ENCODE measurements around the gene TEKT3. TPM values are rescaled to one million over a fixed set of nuclear protein-coding genes. Genes with fewer than 3 reads are reported as not detected.

Gene TEKT3
- total and polyA plus RNA-seq, 2 donors (not counting 3 experiments of a cell fraction or from before 2014, with no cell fraction given) = 0.28 TPM; not detected in 1

- Histone ChIP-seq H3K79me2 (ENCODE audit: control insufficient read depth, insufficient read depth, low read length) (no peaks in the 10 kb centered on the region), H3K27me3 (ENCODE audit: control insufficient read depth in 2 of 2, insufficient read depth in 2 of 2, low read length in 2 of 2) (peaks cover 0 to 5% of the 10 kb centered on the region in 2 experiments), H2AFZ (ENCODE audit: low read depth, low read length) (peak overlapping the region; percentile 27), H3K9me1 (replicated peaks; ENCODE audit: control insufficient read depth, extremely low read depth, insufficient read depth, low read length) (no peaks in the 10 kb centered on the region), H3K27ac (ENCODE audit: insufficient read depth, low read depth, low read length) (no peak overlapping the region), H3K4me1 (ENCODE audit: control insufficient read depth, extremely low read depth, insufficient read depth, low read length) (peaks cover 5% of the 10 kb centered on the region), H3K36me3 (ENCODE audit: control insufficient read depth in 2 of 2, extremely low read depth in 1 of 2, insufficient read depth in 2 of 2, low read length in 2 of 2) (no peaks in the 10 kb centered on the region), H4K20me1 (replicated peaks; ENCODE audit: control insufficient read depth, extremely low read depth, insufficient read depth, low read length) (no peaks in the 10 kb centered on the region), H3K9me3 (replicated peaks; ENCODE audit: control insufficient read depth, insufficient read depth, low read length) (no peaks in the 10 kb centered on the region), H3K9ac (replicated peaks; ENCODE audit: extremely low read depth, insufficient read depth, low read length) (no peak overlapping the region), H3K4me3 (replicated peaks in 1 of 3; ENCODE audit: insufficient read depth in 1 of 3, low read depth in 1 of 3, low read length in 3 of 3) (no peak overlapping the region), H3K4me2 (ENCODE audit: insufficient read depth, low read length) (peak overlapping the region; percentile 2)
- ChIA-PET CTCF (interaction anchor here (1.0 to 1.9 kb wide), 5 partner anchors 27 to 213 kb away, joined by 3 to 6 read pairs (median 4); no protein-coding TSS in a partner anchor), POLR2A (no interaction called here)
- no TSS peak for BruUV-seq (replicated peaks)
- intact Hi-C loops (cut with micrococcal nuclease) = no loop called here
- FAIRE-seq (no peak), DNase-seq (ENCODE audit: low read depth, low spot score) (peak; percentile 83)
- dilution Hi-C loops (cut with MboI; ENCODE audit: extremely low pct_ligation_motif_present, low sequenced_read_pairs) = no loop called here
- no peak for TF ChIP-seq POLR2A (IDR thresholded peaks at IDR 0.05; ENCODE audit: low read depth, low read length)
- no peak for TF ChIP-seq MAX (IDR thresholded peaks at IDR 0.05; ENCODE audit: insufficient read depth, insufficient read length)
- TF ChIP-seq JUN (IDR thresholded peaks at IDR 0.05; ENCODE audit: borderline replicate concordance, insufficient read depth, insufficient read length, low read depth) = peak; percentile 65
- no peak for TF ChIP-seq POLR2AphosphoS5 (IDR thresholded peaks at IDR 0.05; ENCODE audit: insufficient read depth, low read depth, low read length)
- TF ChIP-seq GATA2 (IDR thresholded peaks at IDR 0.05; ENCODE audit: insufficient read depth, insufficient read length, low read depth, low read length) = no peak
Observed at GRCh38 chr17:15289285-15290183, 51.9 kb downstream of the TEKT3 start.

- POLR2A ChIA-PET = no interaction called here
- DNase-seq (ENCODE audit: low read depth, low spot score) (no peak), FAIRE-seq (no peak)
- no peak overlapping the region for H3K27ac ChIP-seq (ENCODE audit: insufficient read depth, low read depth, low read length)
- no TSS peak for BruUV-seq (replicated peaks)
- H2AFZ ChIP-seq (ENCODE audit: low read depth, low read length) = no peak overlapping the region
- H4K20me1 ChIP-seq (replicated peaks; ENCODE audit: control insufficient read depth, extremely low read depth, insufficient read depth, low read length) = no peaks in the 10 kb centered on the region
- H3K9ac ChIP-seq (replicated peaks; ENCODE audit: extremely low read depth, insufficient read depth, low read length) = no peak overlapping the region
- CTCF ChIA-PET = interaction anchor here (1.0 to 1.2 kb wide), 2 partner anchors 148 to 168 kb away, joined by 3 to 4 read pairs; no protein-coding TSS in a partner anchor
- H3K4me3 ChIP-seq (replicated peaks in 1 of 3; ENCODE audit: insufficient read depth in 1 of 3, low read depth in 1 of 3, low read length in 3 of 3) = no peak overlapping the region
- peaks cover 5% of the 10 kb centered on the region for H3K4me1 ChIP-seq (ENCODE audit: control insufficient read depth, extremely low read depth, insufficient read depth, low read length)
- dilution Hi-C loops (cut with MboI; ENCODE audit: extremely low pct_ligation_motif_present, low sequenced_read_pairs) (no loop called here), intact Hi-C loops (cut with micrococcal nuclease) (no loop called here)
- H3K4me2 ChIP-seq (ENCODE audit: insufficient read depth, low read length) = no peak overlapping the region
- H3K27me3 ChIP-seq (ENCODE audit: control insufficient read depth in 2 of 2, insufficient read depth in 2 of 2, low read length in 2 of 2) = peaks cover 0 to 5% of the 10 kb centered on the region in 2 experiments
- no peaks in the 10 kb centered on the region for H3K79me2 ChIP-seq (ENCODE audit: control insufficient read depth, insufficient read depth, low read length)
- H3K36me3 ChIP-seq (ENCODE audit: control insufficient read depth in 2 of 2, extremely low read depth in 1 of 2, insufficient read depth in 2 of 2, low read length in 2 of 2) = no peaks in the 10 kb centered on the region
- no peaks in the 10 kb centered on the region for H3K9me3 ChIP-seq (replicated peaks; ENCODE audit: control insufficient read depth, insufficient read depth, low read length)
- no peak for TF ChIP-seq FOS (IDR thresholded peaks at IDR 0.05; ENCODE audit: borderline replicate concordance, insufficient read depth, low read length)
- no peak for TF ChIP-seq MAX (IDR thresholded peaks at IDR 0.05; ENCODE audit: insufficient read depth, insufficient read length)
- no peak for TF ChIP-seq POLR2A (IDR thresholded peaks at IDR 0.05; ENCODE audit: low read depth, low read length)
- TF ChIP-seq MYC (IDR thresholded peaks at IDR 0.05; ENCODE audit: low read depth, low read length) = no peak
- no peaks in the 10 kb centered on the region for H3K9me1 ChIP-seq (replicated peaks; ENCODE audit: control insufficient read depth, extremely low read depth, insufficient read depth, low read length)
Observed at GRCh38 chr17:15288859-15289258, 52.5 kb downstream of the TEKT3 start.
